Calu3 (cell line): ENCODE data around the gene SLC22A1. TPM values are rescaled to one million over a fixed set of nuclear protein-coding genes. Genes with fewer than 3 reads are reported as not detected.

Source experiments
- BruUV-seq: library from RNA; stranded (reverse); fragments of 400-500 nt; replicated peaks from 2 replicates; lab custom pipeline; 2021; lab: Mats Ljungman, UMichigan
- CTCF ChIA-PET: fragments of 300-600 bp; sonication (Branson Sonifier 250); formaldehyde crosslinking; loops from one replicate; lab custom pipeline; 2022; ENCODE audit warnings: antibody characterized with exemption; lab: Charles Lee
- DNase-seq: peaks from one replicate; pipeline ENCODE4 v3.0.0; 2022
- H3K27ac Mint-ChIP-seq: one replicate; pipeline ENCODE4 v1.8.0; 2022; ENCODE audit warnings: mixed read lengths; ENCODE audit not compliant: unreplicated experiment
- H3K27me3 Mint-ChIP-seq: one replicate; pipeline ENCODE4 v1.8.0; 2022; ENCODE audit warnings: mixed read lengths; ENCODE audit not compliant: unreplicated experiment
- H3K36me3 Mint-ChIP-seq: one replicate; pipeline ENCODE4 v1.8.0; 2022; ENCODE audit warnings: mild to moderate bottlenecking, moderate library complexity, mixed read lengths; ENCODE audit not compliant: insufficient read depth, unreplicated experiment
- H3K4me1 Mint-ChIP-seq: one replicate; pipeline ENCODE4 v1.8.0; 2022; ENCODE audit warnings: mild to moderate bottlenecking, low read depth, mixed read lengths; ENCODE audit not compliant: unreplicated experiment
- H3K4me3 Mint-ChIP-seq: one replicate; pipeline ENCODE4 v1.8.0; 2022; ENCODE audit warnings: mild to moderate bottlenecking, low read depth, moderate library complexity, mixed read lengths; ENCODE audit not compliant: unreplicated experiment
- H3K9me3 Mint-ChIP-seq: one replicate; pipeline ENCODE4 v1.8.0; 2022; ENCODE audit warnings: low read depth, mixed read lengths; ENCODE audit not compliant: unreplicated experiment
- intact Hi-C: fragments of 100-400 bp; cut with micrococcal nuclease; formaldehyde crosslinking; loops from one replicate; pipeline ENCODE4 v1.10.0; 2022; ENCODE audit not compliant: unreplicated experiment
- total RNA-seq: library from RNA; stranded (reverse); gene quantifications from 2 replicates; pipeline ENCODE4 v1.2.3, GENCODE V29; 2022
- TF ChIP-seq, protein P1 (sequence below): fragments of 200-600 bp; IDR thresholded peaks from one replicate; pipeline ENCODE4 v1.8.0; 2022; ENCODE audit warnings: antibody characterized with exemption; ENCODE audit not compliant: unreplicated experiment

The SLC22A1 gene
- total RNA-seq, 1 experiment from 2014 or later = 5.0 TPM

DNA sequence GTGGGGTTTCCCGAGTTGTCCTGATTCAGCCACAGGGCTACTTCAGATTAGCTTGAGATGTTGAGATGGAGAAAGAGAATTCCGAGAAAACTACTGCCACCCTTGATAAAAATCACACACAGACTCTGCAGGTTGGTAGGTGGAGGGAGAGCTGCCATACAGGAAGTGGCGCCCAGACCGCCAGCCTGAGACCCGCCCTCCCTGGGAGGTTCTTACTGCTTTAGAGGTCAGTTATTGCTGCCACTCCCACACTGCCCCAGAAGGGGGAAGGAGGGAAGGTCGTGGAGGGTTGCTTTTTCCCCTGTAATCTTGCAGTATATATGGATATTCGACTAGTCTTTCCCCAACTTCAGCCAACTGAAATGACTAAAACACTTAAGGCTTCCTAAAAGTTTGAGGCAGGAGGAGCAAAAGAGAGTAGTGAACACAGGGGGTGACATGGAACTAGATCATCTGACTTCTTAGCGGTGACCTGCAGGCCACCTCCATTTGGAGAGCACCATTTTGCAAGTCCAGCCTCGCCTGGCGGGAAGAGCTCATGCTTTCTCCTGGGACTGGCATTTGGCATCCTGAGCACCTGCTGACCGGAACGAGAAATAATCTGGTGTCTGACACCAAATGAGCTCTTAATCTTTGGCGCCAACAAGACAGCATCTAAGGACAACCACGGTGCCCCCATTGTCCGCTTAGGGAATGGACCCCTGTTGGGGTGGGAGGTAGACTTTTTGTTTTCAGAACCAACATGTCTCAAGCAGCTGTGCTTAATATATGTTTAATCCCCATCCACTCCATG is 35.7 kb upstream of the SLC22A1 start:
- Mint-ChIP-seq H3K4me3 (no peak overlapping the region), H3K27me3 (no peaks in the 10 kb centered on the region), H3K27ac (no peak overlapping the region), H3K4me1 (peaks cover 6% of the 10 kb centered on the region), H3K36me3 (peaks cover 19% of the 10 kb centered on the region), H3K9me3 (no peaks in the 10 kb centered on the region)
- intact Hi-C loops = no loop called here
- BruUV-seq = no TSS peak
- DNase-seq = no peak
- CTCF ChIA-PET = no interaction called here
- TF ChIP-seq, protein P1, sequence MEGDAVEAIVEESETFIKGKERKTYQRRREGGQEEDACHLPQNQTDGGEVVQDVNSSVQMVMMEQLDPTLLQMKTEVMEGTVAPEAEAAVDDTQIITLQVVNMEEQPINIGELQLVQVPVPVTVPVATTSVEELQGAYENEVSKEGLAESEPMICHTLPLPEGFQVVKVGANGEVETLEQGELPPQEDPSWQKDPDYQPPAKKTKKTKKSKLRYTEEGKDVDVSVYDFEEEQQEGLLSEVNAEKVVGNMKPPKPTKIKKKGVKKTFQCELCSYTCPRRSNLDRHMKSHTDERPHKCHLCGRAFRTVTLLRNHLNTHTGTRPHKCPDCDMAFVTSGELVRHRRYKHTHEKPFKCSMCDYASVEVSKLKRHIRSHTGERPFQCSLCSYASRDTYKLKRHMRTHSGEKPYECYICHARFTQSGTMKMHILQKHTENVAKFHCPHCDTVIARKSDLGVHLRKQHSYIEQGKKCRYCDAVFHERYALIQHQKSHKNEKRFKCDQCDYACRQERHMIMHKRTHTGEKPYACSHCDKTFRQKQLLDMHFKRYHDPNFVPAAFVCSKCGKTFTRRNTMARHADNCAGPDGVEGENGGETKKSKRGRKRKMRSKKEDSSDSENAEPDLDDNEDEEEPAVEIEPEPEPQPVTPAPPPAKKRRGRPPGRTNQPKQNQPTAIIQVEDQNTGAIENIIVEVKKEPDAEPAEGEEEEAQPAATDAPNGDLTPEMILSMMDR = no peak

DNA sequence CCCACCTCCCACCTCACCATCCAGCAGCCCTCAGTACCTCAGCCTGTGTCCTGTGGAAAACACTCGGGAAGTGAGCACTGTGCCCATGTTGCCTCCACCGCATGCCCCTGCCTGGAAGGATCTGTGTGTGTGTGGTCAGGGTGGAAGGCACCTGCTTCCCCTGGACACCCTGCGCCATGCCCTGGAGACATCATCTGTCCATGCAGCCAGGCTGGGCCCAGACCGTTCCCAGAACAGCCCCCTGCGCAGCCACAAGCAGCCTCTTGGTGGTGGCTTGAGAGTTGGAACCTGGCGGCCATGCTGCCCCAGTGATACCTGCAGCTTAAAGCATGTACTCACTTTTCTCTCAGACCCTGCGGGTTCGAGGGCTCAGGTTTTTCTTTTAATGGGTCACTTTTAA is 34.9 kb upstream of the SLC22A1 start:
- Mint-ChIP-seq H3K36me3 (peaks cover 15% of the 10 kb centered on the region), H3K9me3 (no peaks in the 10 kb centered on the region)
- CTCF ChIA-PET = no interaction called here

DNA sequence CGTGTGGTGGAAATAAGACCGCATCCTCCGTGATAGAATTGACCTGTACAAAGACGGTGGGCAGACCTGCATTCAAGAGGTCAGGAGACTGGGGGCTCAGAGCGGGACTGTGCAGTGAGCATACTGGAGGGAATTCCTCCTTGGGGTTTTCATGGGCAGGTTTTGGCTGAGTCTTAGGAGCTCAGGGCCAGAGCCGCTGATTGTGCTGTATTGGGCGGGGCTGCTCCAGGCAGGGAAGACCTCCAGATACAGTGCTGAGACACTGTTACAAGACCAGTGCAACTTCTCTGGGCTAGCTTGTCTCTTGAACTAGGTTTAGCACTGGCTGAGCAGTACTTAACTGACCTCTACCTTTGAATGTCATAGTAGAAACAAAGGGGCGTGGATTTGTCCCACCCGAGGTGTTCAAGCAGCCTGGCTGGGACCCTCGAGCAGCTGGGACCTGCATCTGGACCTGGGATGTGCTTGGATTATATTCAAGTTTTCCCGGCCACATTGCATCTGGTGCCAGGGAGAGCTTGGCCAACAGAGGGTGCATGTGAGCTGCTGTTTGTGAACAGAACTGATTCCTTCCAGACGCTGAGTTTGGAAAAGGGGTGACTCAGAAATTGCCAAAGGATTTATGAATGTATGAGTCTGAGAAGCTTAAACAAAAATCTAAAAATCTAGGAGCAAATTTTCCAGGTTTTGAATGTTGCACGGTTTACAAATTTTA is 33.4 kb upstream of the SLC22A1 start:
- intact Hi-C loops = loop anchor here (1.0 to 2.0 kb wide), 2 partner anchors 368 to 445 kb away; no protein-coding TSS in a partner anchor
- no peaks in the 10 kb centered on the region for H3K4me1 Mint-ChIP-seq
- no peaks in the 10 kb centered on the region for H3K27me3 Mint-ChIP-seq
- H3K9me3 Mint-ChIP-seq = no peaks in the 10 kb centered on the region
- H3K4me3 Mint-ChIP-seq = no peak overlapping the region
- TF ChIP-seq, protein P1 = peak; percentile 73
- peaks cover 19% of the 10 kb centered on the region for H3K36me3 Mint-ChIP-seq
- DNase-seq = peak; percentile 56
- H3K27ac Mint-ChIP-seq = no peak overlapping the region
- CTCF ChIA-PET = interaction anchor here (0.6 to 1.7 kb wide), 6 partner anchors 50 to 446 kb away, joined by 3 to 11 read pairs (median 6); no protein-coding TSS in a partner anchor
- no TSS peak for BruUV-seq

More for the DNA sequence above, 34.9 kb upstream of the SLC22A1 start:
- no TSS peak for BruUV-seq
- Mint-ChIP-seq H3K4me1 (no peaks in the 10 kb centered on the region), H3K4me3 (no peak overlapping the region), H3K27me3 (no peaks in the 10 kb centered on the region), H3K27ac (no peak overlapping the region)
- intact Hi-C loops = no loop called here
- no peak for DNase-seq
- TF ChIP-seq, protein P1 = no peak

- Mint-ChIP-seq H3K36me3 (peaks cover 17% of the 10 kb centered on the region), H3K9me3 (no peaks in the 10 kb centered on the region), H3K27me3 (no peaks in the 10 kb centered on the region), H3K4me3 (no peak overlapping the region), H3K27ac (no peak overlapping the region), H3K4me1 (no peaks in the 10 kb centered on the region)
- TF ChIP-seq, protein P1 = peak; percentile 3
- no peak for DNase-seq
- intact Hi-C loops = loop anchor here (1.0 to 2.0 kb wide), 2 partner anchors 367 to 444 kb away; no protein-coding TSS in a partner anchor
- BruUV-seq = no TSS peak
- CTCF ChIA-PET = interaction anchor here (0.6 to 1.7 kb wide), 5 partner anchors 49 to 431 kb away, joined by 3 to 11 read pairs (median 6); no protein-coding TSS in a partner anchor
Measured at GRCh38 chr6:160088784-160089533, 32.7 kb upstream of the SLC22A1 start.
